Calu3 (cell line): ENCODE results near the gene LRRC32. TPM values are rescaled to one million over a fixed set of nuclear protein-coding genes. Genes with fewer than 3 reads are reported as not detected.

ENCODE experiments used
- total RNA-seq: library from RNA; stranded (reverse); gene quantifications from 2 replicates; pipeline ENCODE4 v1.2.3, GENCODE V29; 2022

LRRC32 gene
- total RNA-seq, 1 experiment from 2014 or later = not detected

Other genes with a start within 250 kb of the LRRC32 start
- 27.5 and 30.0 TPM in 2 replicates for gene EMSY, start 225.7 kb downstream of the LRRC32 start, total RNA-seq
- gene TSKU, start 112.6 kb upstream of the LRRC32 start, total RNA-seq = 49.0 and 56.1 TPM in 2 replicates
- gene ACER3, start 190.2 kb upstream of the LRRC32 start, total RNA-seq = 19.9 and 21.0 TPM in 2 replicates